Parathyroid adenoma (tissue), 2 donors: ENCODE data around the gene FBXL13.

ENCODE experiments used
- H2AFZ ChIP-seq: fragments of 300-600 bp; sonication (generic); one replicate; pipeline ENCODE4 v1.7.0; 2017; ENCODE audit warnings: antibody characterized with exemption, mild to moderate bottlenecking
- H3K27ac ChIP-seq: fragments of 300-600 bp; sonication (generic); one replicate; pipeline ENCODE4 v1.7.0; 2017
- H3K27me3 ChIP-seq: fragments of 300-600 bp; sonication (generic); one replicate; pipeline ENCODE4 v1.7.0; 2017; ENCODE audit warnings: low read length; ENCODE audit not compliant: control insufficient read depth, insufficient read depth
- H3K36me3 ChIP-seq: fragments of 300-600 bp; sonication (generic); one replicate; pipeline ENCODE4 v1.7.0; 2017; ENCODE audit warnings: low read length; ENCODE audit not compliant: control insufficient read depth, insufficient read depth
- H3K4me1 ChIP-seq: fragments of 300-600 bp; sonication (generic); one replicate; pipeline ENCODE4 v1.7.0; 2017; ENCODE audit warnings: control low read depth
- H3K4me2 ChIP-seq: fragments of 300-600 bp; sonication (generic); one replicate; pipeline ENCODE4 v1.7.0; 2017; ENCODE audit warnings: low read length
- H3K4me3 ChIP-seq: fragments of 300-600 bp; sonication (generic); one replicate; pipeline ENCODE4 v1.7.0; 2017; ENCODE audit warnings: low read depth, low read length
- H3K79me2 ChIP-seq: fragments of 300-600 bp; sonication (generic); one replicate; pipeline ENCODE4 v1.7.0; 2017; ENCODE audit warnings: control low read depth
- H3K9ac ChIP-seq: fragments of 300-600 bp; sonication (generic); one replicate; pipeline ENCODE4 v1.7.0; 2017; ENCODE audit warnings: mild to moderate bottlenecking
- H3K9me3 ChIP-seq: fragments of 300-600 bp; sonication (generic); one replicate; pipeline ENCODE4 v1.7.0; 2017; ENCODE audit warnings: low read length; ENCODE audit not compliant: control insufficient read depth
- CTCF ChIP-seq: fragments of 300-600 bp; sonication (generic); IDR thresholded peaks from one replicate; pipeline ENCODE4 v1.7.0; 2017; ENCODE audit warnings: antibody characterized with exemption, mild to moderate bottlenecking
- donor health status: primary hyperparathyroidism.

Gene FBXL13

GRCh38 chr7:102898532-102898859, 176.1 kb downstream of the FBXL13 start:
- H3K27ac ChIP-seq = no peak overlapping the region
- H3K4me1 ChIP-seq = no peaks in the 10 kb centered on the region
- no peaks in the 10 kb centered on the region for H3K36me3 ChIP-seq

GRCh38 chr7:102897856-102898531, 176.6 kb downstream of the FBXL13 start:
- H3K27me3 ChIP-seq = no peaks in the 10 kb centered on the region
- H3K4me3 ChIP-seq = no peak overlapping the region
- H3K79me2 ChIP-seq = no peaks in the 10 kb centered on the region
- no peak overlapping the region for H3K9ac ChIP-seq
- H3K4me2 ChIP-seq = no peak overlapping the region
- H3K36me3 ChIP-seq = no peaks in the 10 kb centered on the region
- H3K27ac ChIP-seq = no peak overlapping the region
- no peaks in the 10 kb centered on the region for H3K4me1 ChIP-seq
- no peak for TF ChIP-seq CTCF
- no peak overlapping the region for H2AFZ ChIP-seq
- no peaks in the 10 kb centered on the region for H3K9me3 ChIP-seq

More at GRCh38 chr7:102898532-102898859, 176.1 kb downstream of the FBXL13 start:
- Histone ChIP-seq H3K27me3 (no peaks in the 10 kb centered on the region), H2AFZ (no peak overlapping the region), H3K9me3 (no peaks in the 10 kb centered on the region), H3K4me3 (no peak overlapping the region), H3K9ac (no peak overlapping the region), H3K79me2 (no peaks in the 10 kb centered on the region), H3K4me2 (no peak overlapping the region)
- TF ChIP-seq CTCF = no peak

- H3K27ac ChIP-seq = no peak overlapping the region
- no peak overlapping the region for H3K9ac ChIP-seq
- no peaks in the 10 kb centered on the region for H3K79me2 ChIP-seq
- no peaks in the 10 kb centered on the region for H3K36me3 ChIP-seq
- no peak overlapping the region for H3K4me3 ChIP-seq
- TF ChIP-seq CTCF = no peak
- no peaks in the 10 kb centered on the region for H3K9me3 ChIP-seq
- H3K27me3 ChIP-seq = no peaks in the 10 kb centered on the region
- H3K4me2 ChIP-seq = no peak overlapping the region
- H3K4me1 ChIP-seq = no peaks in the 10 kb centered on the region
- H2AFZ ChIP-seq = no peak overlapping the region
Measured at GRCh38 chr7:102897211-102897631, 177.4 kb downstream of the FBXL13 start.

GRCh38 chr7:102896585-102896984, 178.0 kb downstream of the FBXL13 start:
- no peaks in the 10 kb centered on the region for H3K9me3 ChIP-seq
- no peaks in the 10 kb centered on the region for H3K27me3 ChIP-seq
- H3K4me1 ChIP-seq = no peaks in the 10 kb centered on the region
- no peak overlapping the region for H2AFZ ChIP-seq
- no peak for TF ChIP-seq CTCF
- no peak overlapping the region for H3K27ac ChIP-seq
- H3K9ac ChIP-seq = no peak overlapping the region
- H3K79me2 ChIP-seq = no peaks in the 10 kb centered on the region
- no peak overlapping the region for H3K4me2 ChIP-seq
- no peak overlapping the region for H3K4me3 ChIP-seq
- no peaks in the 10 kb centered on the region for H3K36me3 ChIP-seq

- no peak overlapping the region for H3K9ac ChIP-seq
- H3K4me2 ChIP-seq = no peak overlapping the region
- no peaks in the 10 kb centered on the region for H3K79me2 ChIP-seq
- H3K9me3 ChIP-seq = no peaks in the 10 kb centered on the region
- no peaks in the 10 kb centered on the region for H3K27me3 ChIP-seq
- H3K27ac ChIP-seq = no peak overlapping the region
- no peaks in the 10 kb centered on the region for H3K4me1 ChIP-seq
- no peak overlapping the region for H2AFZ ChIP-seq
- H3K36me3 ChIP-seq = no peaks in the 10 kb centered on the region
- H3K4me3 ChIP-seq = no peak overlapping the region
- no peak for TF ChIP-seq CTCF
Measured at GRCh38 chr7:102895602-102896001, 179.0 kb downstream of the FBXL13 start.
